GM12864 (cell line): ENCODE measurements around the gene SSTR5.

Experiments
- DNase-seq: peaks from one replicate; pipeline ENCODE4 v3.0.0-alpha.2; 2011; ENCODE audit warnings: low read depth
- H3K4me3 ChIP-seq: 2 replicates; pipeline ENCODE4 v1.5.1; 2011; ENCODE audit warnings: mild to moderate bottlenecking, low read depth, low read length, control low read depth
- CTCF ChIP-seq: IDR thresholded peaks from 2 replicates; pipeline ENCODE4 v1.5.1; 2011; ENCODE audit warnings: low read depth, mild to moderate bottlenecking, moderate library complexity, low read length, control low read depth, inconsistent platforms; ENCODE audit errors: missing control alignments

The SSTR5 gene

GRCh38 chr16:1060416-1061340 lies 11.9 kb upstream of the SSTR5 start:
- no peak for TF ChIP-seq CTCF
- no peak for DNase-seq
- H3K4me3 ChIP-seq: no peak overlapping the region

GRCh38 chr16:1061769-1062505 lies 10.6 kb upstream of the SSTR5 start:
- no peak overlapping the region for H3K4me3 ChIP-seq
- TF ChIP-seq CTCF: no peak
- DNase-seq: no peak

GRCh38 chr16:1062895-1063294 lies 9.7 kb upstream of the SSTR5 start:
- no peak for TF ChIP-seq CTCF
- no peak for DNase-seq
- H3K4me3 ChIP-seq: no peak overlapping the region

- no peak for DNase-seq
- no peak overlapping the region for H3K4me3 ChIP-seq
- no peak for TF ChIP-seq CTCF
These were observed 8.8 kb upstream of the SSTR5 start for GRCh38 chr16:1063728-1064127.

- H3K4me3 ChIP-seq: no peak overlapping the region
- no peak for DNase-seq
- no peak for TF ChIP-seq CTCF
These were observed 6.9 kb upstream of the SSTR5 start for GRCh38 chr16:1065469-1066128.

- no peak for TF ChIP-seq CTCF
- no peak overlapping the region for H3K4me3 ChIP-seq
- DNase-seq: no peak
These were observed 5.9 kb upstream of the SSTR5 start for GRCh38 chr16:1066584-1067172.
